Nephron progenitor cell (in vitro differentiated cells): Measurements from ENCODE around the gene GTF3C1.

Experiments
- DNase-seq: peaks from one replicate; pipeline ENCODE4 v3.0.0; 2021
- H3K27ac Mint-ChIP-seq: 2 replicates; pipeline ENCODE4 v1.8.0; 2021; ENCODE audit warnings: mild to moderate bottlenecking, moderate library complexity, mixed read lengths
- H3K27me3 Mint-ChIP-seq: 2 replicates; pipeline ENCODE4 v1.8.0; 2021; ENCODE audit warnings: mild to moderate bottlenecking, low read depth, mixed read lengths; ENCODE audit not compliant: poor library complexity
- H3K36me3 Mint-ChIP-seq: 2 replicates; pipeline ENCODE4 v1.8.0; 2021; ENCODE audit warnings: low read depth, mixed read lengths
- H3K4me1 Mint-ChIP-seq: 2 replicates; pipeline ENCODE4 v1.8.0; 2021; ENCODE audit warnings: mixed read lengths
- H3K4me3 Mint-ChIP-seq: 2 replicates; pipeline ENCODE4 v1.8.0; 2021; ENCODE audit warnings: mild to moderate bottlenecking, moderate library complexity, mixed read lengths
- H3K9me3 Mint-ChIP-seq: 2 replicates; pipeline ENCODE4 v1.8.0; 2021; ENCODE audit warnings: mild to moderate bottlenecking, moderate library complexity, mixed read lengths
- TF ChIP-seq, protein P1 (sequence below): fragments of 200-600 bp; sonication (generic); IDR thresholded peaks from 2 replicates; pipeline ENCODE4 v1.5.0; 2021; ENCODE audit warnings: antibody characterized with exemption

GTF3C1 gene

DNA sequence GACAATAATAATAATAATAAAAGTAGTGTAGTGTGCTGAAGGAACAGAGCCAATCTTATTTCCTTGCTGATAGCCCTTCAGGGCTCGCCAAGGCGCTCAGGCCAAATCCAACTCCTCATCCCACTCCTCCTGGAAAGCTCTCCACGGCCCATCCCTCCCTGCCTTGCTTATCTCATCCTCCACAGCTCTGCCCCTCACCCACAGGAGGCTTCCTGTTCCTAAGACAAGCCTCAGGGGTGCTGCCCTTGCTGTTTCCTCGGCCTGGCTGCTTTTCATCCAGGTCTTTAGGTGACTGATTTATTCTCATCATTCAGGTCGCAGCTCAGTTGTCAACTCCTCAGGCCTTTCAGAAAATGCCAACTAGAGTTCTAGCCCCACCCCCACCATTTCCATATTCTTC, 11.2 kb downstream of the GTF3C1 start:
- DNase-seq, result no peak
- H3K4me1 Mint-ChIP-seq, result peaks cover 4% of the 10 kb centered on the region
- TF ChIP-seq, protein P1, sequence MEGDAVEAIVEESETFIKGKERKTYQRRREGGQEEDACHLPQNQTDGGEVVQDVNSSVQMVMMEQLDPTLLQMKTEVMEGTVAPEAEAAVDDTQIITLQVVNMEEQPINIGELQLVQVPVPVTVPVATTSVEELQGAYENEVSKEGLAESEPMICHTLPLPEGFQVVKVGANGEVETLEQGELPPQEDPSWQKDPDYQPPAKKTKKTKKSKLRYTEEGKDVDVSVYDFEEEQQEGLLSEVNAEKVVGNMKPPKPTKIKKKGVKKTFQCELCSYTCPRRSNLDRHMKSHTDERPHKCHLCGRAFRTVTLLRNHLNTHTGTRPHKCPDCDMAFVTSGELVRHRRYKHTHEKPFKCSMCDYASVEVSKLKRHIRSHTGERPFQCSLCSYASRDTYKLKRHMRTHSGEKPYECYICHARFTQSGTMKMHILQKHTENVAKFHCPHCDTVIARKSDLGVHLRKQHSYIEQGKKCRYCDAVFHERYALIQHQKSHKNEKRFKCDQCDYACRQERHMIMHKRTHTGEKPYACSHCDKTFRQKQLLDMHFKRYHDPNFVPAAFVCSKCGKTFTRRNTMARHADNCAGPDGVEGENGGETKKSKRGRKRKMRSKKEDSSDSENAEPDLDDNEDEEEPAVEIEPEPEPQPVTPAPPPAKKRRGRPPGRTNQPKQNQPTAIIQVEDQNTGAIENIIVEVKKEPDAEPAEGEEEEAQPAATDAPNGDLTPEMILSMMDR, result no peak
- no peak overlapping the region for H3K4me3 Mint-ChIP-seq
- peaks cover 6% of the 10 kb centered on the region for H3K27me3 Mint-ChIP-seq
- peaks cover 84% of the 10 kb centered on the region for H3K36me3 Mint-ChIP-seq
- peaks cover 3% of the 10 kb centered on the region for H3K9me3 Mint-ChIP-seq
- H3K27ac Mint-ChIP-seq, result no peak overlapping the region

DNA sequence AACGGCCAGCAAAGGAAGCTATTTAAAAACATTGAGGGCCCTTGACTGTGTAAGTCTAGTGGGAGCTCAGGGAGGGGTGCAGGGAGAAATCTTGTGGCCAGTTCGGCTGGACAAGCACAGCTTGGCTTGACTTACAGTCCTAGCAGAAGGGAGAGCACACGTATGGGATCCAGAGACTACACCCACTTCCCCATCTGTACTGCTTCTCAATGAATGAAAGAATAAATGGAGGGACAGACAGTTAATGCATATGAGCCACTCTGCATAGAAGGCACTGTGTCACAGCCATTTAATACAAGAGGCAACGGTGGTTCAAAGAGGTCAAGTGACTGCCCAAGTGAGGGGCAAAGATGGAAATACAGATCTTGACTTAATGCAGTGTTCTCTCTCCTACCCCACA, 15.5 kb downstream of the GTF3C1 start:
- Mint-ChIP-seq H3K36me3 (peaks cover 86% of the 10 kb centered on the region), H3K27ac (peak overlapping the region; percentile 92)

DNA sequence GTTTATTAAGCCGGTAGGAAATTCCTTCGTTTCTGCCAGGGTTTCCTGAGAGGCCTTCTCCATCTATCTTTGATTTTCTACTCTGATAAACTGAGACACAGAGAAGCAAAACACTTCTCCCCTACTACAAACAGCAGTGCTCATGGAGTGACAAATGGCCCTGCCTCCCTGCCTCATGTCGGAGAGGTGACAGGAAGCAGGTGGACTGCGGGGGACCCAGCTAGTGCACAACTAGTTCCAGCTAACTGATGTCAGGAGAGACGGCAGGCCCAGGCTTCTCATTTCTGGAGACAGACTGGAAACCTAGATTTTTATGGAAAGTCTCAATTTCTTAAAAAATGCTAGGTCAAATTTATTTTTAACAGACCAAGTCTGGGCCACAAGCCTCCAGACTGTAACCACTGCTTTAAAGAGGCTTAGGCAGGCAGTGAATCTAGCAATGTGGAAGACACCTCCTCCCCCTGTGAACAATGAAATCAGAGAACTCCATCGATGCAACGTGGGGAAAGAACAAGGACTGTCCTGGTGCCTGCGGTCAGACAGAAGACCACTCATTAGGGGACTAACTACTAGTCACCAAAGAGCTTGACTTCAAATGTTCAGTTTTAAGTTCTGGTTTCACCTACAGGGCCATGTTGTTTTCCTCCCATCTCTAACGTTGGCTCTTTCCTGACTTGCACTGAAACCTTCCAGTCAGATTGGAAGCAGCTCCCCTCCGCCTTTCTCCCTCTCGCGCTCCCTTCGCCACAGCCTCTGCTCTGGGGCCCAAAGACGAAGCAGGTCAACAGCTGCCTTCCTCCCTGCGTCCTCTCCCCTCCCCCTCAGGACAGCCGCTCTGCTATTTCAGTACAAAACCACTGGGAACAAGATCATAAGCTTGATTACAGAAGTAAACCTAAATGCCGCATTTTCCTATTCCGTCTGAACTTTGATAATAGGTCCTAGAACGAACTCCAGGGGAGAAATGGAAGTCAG, 17.6 kb downstream of the GTF3C1 start:
- no peak for DNase-seq
- peak overlapping the region; percentile 97 for H3K27ac Mint-ChIP-seq
- peaks cover 3% of the 10 kb centered on the region for H3K27me3 Mint-ChIP-seq
- H3K36me3 Mint-ChIP-seq, result peaks cover 85% of the 10 kb centered on the region
- no peaks in the 10 kb centered on the region for H3K9me3 Mint-ChIP-seq
- TF ChIP-seq, protein P1, result no peak
- H3K4me3 Mint-ChIP-seq, result no peak overlapping the region
- peaks cover 17% of the 10 kb centered on the region for H3K4me1 Mint-ChIP-seq

More for the DNA sequence above, 15.5 kb downstream of the GTF3C1 start:
- Mint-ChIP-seq H3K9me3 (no peaks in the 10 kb centered on the region), H3K4me3 (no peak overlapping the region), H3K27me3 (peaks cover 9% of the 10 kb centered on the region), H3K4me1 (peaks cover 21% of the 10 kb centered on the region)
- no peak for DNase-seq
- TF ChIP-seq, protein P1, result no peak

GRCh38 chr16:27531186-27531585, 18.5 kb downstream of the GTF3C1 start:
- H3K36me3 Mint-ChIP-seq, result peaks cover 83% of the 10 kb centered on the region

DNA sequence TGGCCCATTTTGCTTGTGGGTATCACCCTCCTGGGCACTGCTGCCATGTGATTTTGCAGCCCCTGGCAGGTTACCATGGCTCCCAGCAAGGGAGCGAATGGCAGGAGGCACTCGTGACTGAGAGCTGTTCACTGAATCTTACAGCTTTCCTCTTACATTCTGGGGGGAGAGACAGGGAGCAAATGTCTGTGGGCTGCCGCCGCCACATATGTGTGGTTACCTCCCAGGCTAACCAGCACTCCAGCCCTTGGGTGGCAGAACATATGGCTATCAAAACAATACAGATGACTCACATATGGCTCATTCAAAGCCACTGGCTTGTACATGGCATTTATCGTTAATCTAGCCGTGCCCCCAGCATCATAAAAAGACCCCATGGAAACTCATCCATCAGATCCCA, 19.8 kb downstream of the GTF3C1 start:
- Mint-ChIP-seq H3K27ac (no peak overlapping the region), H3K9me3 (no peaks in the 10 kb centered on the region), H3K27me3 (peaks cover 3% of the 10 kb centered on the region), H3K4me1 (peaks cover 17% of the 10 kb centered on the region), H3K36me3 (peaks cover 86% of the 10 kb centered on the region), H3K4me3 (no peak overlapping the region)
- DNase-seq, result no peak
- TF ChIP-seq, protein P1, result no peak

More at GRCh38 chr16:27531186-27531585, 18.5 kb downstream of the GTF3C1 start:
- H3K4me3 Mint-ChIP-seq, result no peak overlapping the region
- H3K27ac Mint-ChIP-seq, result peak overlapping the region; percentile 97
- DNase-seq, result no peak
- no peaks in the 10 kb centered on the region for H3K9me3 Mint-ChIP-seq
- TF ChIP-seq, protein P1, result no peak
- H3K4me1 Mint-ChIP-seq, result peaks cover 17% of the 10 kb centered on the region
- peaks cover 3% of the 10 kb centered on the region for H3K27me3 Mint-ChIP-seq
